ENCODE data around the gene TIMM10B.
A peak's percentile ranks its signal among the peaks of the same experiment; 100 is the strongest.

The TIMM10B gene

DNA sequence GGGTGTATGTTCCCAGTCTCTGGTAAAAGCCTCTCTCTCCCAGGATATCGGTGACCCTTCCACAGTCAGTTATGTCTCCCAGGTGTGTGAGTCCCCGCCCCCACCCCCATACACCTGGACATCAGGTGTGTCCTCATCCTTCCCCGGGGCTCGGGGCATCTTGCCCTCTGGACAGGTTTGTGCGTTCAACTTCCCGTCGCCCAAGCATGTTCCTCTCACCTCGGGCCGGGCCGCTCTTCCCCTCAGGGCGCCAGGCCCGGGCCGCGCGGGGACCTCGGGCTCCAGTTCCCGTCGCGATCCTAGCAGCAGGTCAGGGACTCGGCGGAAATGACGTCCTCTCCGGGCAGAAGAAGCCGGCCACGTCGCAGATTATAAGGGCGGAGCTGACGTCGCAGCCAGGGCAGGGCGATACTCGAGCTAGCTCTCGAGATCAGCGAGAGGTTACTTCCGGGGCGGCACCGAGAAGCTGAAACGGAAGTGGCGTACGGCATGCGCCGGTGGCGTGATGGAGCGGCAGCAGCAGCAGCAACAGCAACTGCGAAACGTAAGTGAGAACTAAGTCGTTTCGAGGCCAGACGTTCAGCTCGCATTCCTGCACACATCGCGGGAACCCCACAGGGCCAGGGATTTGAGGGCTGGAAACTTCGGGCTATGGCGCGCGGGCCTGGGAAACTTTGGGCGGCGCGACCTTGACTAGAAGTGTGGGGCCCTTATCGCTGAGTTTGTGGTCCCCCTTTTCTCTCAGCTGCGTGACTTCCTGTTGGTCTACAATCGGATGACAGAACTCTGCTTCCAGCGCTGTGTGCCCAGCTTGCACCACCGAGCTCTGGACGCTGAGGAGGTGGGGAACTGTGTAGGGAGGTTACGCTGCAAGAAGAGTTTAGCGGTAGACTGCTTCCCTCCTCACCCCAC is at the start of gene TIMM10B, which contains the start of gene ARFIP2:
TIMM10B (plus strand) TSS at position 490 of the 912 bp plus-strand sequence; CDS start at position 506, 16 bp downstream.
ARFIP2 (minus strand) TSS at position 320 of the 912 bp plus-strand sequence. CDS start 910 bp downstream, outside the sequence.
- TF ChIP-seq, protein P1, sequence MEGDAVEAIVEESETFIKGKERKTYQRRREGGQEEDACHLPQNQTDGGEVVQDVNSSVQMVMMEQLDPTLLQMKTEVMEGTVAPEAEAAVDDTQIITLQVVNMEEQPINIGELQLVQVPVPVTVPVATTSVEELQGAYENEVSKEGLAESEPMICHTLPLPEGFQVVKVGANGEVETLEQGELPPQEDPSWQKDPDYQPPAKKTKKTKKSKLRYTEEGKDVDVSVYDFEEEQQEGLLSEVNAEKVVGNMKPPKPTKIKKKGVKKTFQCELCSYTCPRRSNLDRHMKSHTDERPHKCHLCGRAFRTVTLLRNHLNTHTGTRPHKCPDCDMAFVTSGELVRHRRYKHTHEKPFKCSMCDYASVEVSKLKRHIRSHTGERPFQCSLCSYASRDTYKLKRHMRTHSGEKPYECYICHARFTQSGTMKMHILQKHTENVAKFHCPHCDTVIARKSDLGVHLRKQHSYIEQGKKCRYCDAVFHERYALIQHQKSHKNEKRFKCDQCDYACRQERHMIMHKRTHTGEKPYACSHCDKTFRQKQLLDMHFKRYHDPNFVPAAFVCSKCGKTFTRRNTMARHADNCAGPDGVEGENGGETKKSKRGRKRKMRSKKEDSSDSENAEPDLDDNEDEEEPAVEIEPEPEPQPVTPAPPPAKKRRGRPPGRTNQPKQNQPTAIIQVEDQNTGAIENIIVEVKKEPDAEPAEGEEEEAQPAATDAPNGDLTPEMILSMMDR (IDR thresholded peaks at IDR 0.05): no peak

- TF ChIP-seq, protein P1 (IDR thresholded peaks at IDR 0.05): no peak
Observed at GRCh38 chr11:6431861-6432260, 49.4 kb upstream of the TIMM10B start.

- TF ChIP-seq, protein P1 (IDR thresholded peaks at IDR 0.05): no peak
Observed at GRCh38 chr11:6433998-6434660, 47.2 kb upstream of the TIMM10B start.

DNA sequence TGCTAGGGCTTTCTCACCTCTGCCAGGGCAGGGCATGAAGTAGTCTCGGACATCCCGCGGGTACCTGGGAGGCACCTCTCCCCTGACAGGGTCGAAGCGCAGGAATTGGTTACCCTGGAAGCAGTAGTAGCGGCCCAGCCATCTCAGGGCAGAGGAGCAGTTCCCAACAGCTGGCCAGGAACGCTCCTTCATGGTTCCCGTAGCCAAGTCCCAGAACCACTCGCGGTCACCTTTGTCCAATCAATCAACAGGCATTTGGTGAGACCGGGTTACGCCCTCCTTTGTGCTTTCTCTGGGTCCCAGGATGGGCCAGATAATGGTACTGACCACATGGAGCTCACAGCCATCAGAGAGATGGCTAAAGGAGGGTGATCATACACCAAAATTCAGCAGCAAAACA is 43.9 kb upstream of the TIMM10B start:
- TF ChIP-seq, protein P1 (IDR thresholded peaks at IDR 0.05): no peak

GRCh38 chr11:6437993-6438392 is 43.3 kb upstream of the TIMM10B start:
- TF ChIP-seq, protein P1 (IDR thresholded peaks at IDR 0.05): no peak

- TF ChIP-seq, protein P1 (IDR thresholded peaks at IDR 0.05): peak; percentile 70
Observed at GRCh38 chr11:6438979-6439571, 42.2 kb upstream of the TIMM10B start.

DNA sequence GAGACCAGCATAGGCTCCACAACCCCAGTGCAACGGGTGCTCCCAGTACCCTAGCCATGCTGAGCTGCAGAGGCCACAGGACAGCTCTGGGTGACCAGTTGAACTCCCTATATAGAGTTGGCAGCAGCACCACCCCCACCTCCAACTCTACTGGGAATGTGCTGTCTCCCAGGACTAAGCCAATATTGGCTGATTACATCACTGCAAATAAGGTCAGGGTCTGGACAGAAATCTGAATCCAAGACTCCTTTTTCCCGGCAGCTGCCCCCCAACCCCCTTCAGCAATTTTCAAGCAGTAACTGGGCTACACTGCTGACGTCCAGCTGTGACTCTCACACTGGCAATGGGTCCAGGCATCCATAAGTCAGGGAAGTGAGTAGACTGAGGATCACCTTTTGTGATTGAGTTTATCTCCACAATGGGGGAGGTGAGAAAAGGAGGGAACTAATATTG is 40.4 kb upstream of the TIMM10B start, which contains the start of gene HPX:
HPX (minus strand) TSS at position 82 of the 453 bp plus-strand sequence; CDS start at position 58, 24 bp downstream.
- TF ChIP-seq, protein P1 (IDR thresholded peaks at IDR 0.05): no peak
